HG02885 (cell line): ENCODE measurements around the gene TAS1R1.
"Not testable (repeated sequence)": the region's sequence is repeated elsewhere in the genome, so short reads cannot be mapped to it uniquely, and the experiment has no call there.

Experiments
- ATAC-seq: cut with Tn5 transposase; IDR thresholded peaks from one replicate; pipeline ENCODE4 v1.9.1; 2021; ENCODE audit warnings: mild to moderate bottlenecking; ENCODE audit not compliant: unreplicated experiment, poor library complexity

The TAS1R1 gene

GRCh38 chr1:6519935-6520671 is 35.0 kb upstream of the TAS1R1 start:
- ATAC-seq, result no peak

DNA sequence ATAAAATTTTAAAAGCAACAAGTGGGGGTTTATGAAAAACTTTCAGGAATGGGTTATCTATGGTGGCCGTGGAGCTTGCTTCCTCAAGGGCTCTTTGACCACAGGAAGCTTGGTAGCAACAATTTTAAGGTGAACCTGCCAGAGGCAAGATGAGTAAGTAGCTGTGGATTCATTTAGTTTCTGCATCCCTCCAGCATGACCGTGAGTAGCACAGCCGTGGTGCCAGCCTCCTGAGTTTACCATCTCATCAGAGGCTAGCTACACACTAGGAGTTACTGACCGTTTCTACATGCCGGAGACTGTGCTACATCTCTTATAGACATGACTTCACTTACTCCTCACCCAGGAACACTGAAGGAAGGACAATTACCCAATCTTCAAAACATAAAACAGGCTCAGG is 33.6 kb upstream of the TAS1R1 start:
- no peak for ATAC-seq

DNA sequence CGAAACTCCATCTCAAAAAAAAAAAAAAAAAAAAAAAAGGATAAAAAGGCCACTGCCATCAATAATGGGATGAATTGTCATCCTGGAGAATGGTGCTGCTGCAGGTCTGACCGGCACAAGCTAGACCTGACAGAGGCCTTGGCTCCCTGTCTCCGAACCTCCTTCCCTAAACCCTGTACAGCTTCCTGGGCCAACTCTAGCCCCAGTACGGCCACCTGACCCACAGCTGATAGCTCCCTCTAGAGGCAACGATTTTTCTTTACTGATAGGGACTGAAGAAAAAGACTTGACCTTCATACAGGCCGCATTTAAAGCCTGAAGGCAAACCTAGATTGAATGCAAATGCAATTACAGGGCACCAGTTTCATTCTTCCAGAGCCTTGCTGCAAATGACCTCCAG is 31.5 kb upstream of the TAS1R1 start:
- ATAC-seq, result no peak

GRCh38 chr1:6526316-6526715 is 28.8 kb upstream of the TAS1R1 start:
- ATAC-seq, result no peak

DNA sequence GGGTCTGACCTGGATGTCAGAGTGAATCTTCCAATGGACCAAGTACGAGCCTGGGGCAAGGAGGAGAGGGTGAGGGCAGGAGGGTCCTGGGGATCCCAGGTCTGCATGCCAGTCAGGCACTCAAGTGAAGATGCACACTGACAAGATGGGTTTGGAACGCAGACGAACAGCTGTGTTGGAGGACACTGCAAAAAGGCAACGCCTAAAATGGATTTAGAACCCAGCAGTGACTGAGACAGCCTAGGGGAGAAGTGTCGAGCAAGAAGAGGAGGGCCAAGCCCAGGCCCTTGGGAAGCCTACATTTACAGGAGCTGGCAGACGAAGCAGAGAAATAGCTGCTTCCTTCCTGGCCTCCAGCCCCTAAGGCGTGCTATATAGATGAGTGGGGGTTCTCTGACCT is 26.6 kb upstream of the TAS1R1 start:
- ATAC-seq, result no peak

DNA sequence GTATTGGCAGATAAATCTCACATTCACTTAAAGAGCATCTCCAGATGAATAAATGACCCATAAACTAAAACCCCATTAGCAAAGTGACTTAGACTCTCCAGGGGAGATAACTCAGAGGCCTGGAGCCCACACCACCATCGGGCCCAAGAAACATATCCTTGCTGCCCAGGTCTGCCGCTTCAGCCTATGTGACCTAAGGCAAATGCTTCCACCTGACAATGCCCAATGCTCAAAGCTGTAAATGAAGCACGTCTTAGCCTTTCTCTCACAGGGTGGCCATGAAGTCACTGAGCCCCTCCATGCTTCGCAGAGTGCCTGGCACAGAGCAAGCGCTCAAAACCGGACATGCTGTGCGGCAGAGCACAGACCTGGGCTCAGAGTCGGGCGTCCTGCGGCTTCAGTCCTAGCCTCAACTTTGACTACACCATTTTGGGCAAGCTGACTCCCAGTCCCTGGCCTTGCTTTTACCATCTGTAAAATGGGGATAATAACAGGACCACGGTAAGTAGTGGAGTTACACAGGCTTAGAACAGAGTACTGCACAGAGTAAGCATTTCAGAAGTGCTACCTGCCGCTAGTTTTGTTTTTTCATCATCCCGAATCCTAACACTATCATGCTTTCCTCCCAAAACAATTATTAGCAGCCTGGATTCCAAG is 24.5 kb upstream of the TAS1R1 start:
- ATAC-seq, result no peak

DNA sequence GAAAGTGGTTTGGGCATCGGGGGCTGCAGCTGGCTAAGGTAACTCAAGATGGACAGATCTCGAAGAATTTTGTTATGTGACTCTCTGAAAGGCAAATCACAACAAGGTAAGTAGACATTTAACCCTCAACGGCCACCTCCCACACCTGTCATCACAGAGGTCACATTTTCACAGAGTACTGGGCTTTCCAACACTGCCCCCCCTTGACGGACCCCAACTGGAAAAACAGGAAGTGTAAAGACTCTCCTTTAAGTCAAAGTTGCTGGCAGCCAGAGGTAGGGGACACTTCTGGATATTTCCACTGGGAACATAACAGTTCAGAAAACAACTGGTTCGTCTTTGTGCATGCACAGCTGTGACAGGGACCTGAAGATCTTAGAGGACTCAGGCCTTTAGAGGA is 23.1 kb upstream of the TAS1R1 start:
- no peak for ATAC-seq

- no peak for ATAC-seq
Observed at GRCh38 chr1:6534248-6534822, 20.8 kb upstream of the TAS1R1 start.

DNA sequence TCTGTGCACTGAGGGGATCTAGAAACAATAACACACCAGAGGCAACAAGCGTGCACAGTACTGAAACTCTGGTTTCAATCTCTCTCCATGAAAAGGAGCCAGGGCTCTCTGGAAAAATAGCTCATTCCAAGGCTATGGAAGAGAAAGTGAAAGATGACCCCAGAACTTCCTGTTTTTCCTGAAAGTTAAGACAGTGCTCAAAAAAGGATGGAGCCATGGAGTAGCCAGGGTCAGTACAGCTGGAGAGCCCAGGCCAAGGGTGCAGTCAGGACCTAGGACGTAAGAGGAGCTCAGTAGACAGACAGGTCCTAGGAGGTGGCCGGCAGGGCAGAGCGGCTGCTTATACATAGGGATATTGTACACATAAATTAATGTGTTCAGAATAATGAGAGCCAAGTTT is 19.9 kb upstream of the TAS1R1 start:
- ATAC-seq, result no peak

DNA sequence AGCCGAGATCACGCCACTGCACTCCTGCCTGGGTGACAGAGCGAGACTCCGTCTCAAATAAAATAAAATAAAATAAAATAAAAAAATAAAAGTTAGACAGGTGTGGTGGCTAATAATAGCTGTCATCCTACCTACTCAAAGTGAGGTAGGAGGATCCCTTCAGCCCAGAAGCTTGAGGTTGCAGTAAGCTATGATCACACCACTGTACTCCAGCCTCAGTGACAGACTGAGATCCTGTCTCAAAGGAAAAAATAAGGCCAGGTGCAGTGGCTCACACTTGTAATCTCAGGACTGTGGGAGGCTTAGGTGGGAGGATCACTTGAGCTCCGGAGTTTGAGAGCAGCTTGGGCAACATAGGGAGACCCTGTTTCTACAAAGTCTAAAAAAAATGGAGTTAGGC is 18.8 kb upstream of the TAS1R1 start:
- ATAC-seq, result no peak

DNA sequence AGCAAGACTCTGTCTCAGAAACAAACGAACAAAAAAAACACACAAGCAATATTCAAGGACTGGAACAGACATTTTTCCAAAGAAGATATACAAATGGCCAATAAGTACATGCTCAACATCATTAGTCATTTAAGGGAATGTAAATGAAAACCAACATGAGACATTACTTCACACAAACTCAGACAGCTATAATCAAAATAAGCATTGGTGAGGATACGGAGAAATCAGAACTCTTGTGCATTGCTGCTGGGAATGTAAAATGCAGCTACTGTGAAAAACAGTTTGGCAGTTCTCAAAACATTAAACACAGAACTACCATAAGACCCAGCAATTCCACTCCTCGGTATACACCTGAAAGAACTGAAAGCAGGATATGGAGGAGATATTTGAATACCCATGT is 16.2 kb upstream of the TAS1R1 start:
- no peak for ATAC-seq

DNA sequence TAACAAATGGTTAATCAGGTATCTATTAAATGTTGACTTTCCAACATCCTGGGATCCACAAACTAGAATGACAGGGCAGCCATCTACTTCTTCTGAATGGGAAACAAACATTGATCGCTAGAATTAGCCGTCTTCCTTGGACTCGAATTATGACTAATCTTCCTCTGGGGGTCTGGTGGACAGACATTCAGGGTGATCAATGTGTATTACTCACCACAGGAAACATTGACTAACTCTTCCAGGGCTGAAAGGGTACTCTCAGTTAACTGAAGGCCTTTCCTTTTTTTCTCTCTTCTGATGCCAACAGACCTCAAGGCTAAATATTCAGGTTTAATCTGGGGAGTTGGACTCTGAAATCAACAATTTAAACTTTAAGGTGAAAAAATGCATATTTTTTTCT is 10.3 kb upstream of the TAS1R1 start:
- no peak for ATAC-seq

DNA sequence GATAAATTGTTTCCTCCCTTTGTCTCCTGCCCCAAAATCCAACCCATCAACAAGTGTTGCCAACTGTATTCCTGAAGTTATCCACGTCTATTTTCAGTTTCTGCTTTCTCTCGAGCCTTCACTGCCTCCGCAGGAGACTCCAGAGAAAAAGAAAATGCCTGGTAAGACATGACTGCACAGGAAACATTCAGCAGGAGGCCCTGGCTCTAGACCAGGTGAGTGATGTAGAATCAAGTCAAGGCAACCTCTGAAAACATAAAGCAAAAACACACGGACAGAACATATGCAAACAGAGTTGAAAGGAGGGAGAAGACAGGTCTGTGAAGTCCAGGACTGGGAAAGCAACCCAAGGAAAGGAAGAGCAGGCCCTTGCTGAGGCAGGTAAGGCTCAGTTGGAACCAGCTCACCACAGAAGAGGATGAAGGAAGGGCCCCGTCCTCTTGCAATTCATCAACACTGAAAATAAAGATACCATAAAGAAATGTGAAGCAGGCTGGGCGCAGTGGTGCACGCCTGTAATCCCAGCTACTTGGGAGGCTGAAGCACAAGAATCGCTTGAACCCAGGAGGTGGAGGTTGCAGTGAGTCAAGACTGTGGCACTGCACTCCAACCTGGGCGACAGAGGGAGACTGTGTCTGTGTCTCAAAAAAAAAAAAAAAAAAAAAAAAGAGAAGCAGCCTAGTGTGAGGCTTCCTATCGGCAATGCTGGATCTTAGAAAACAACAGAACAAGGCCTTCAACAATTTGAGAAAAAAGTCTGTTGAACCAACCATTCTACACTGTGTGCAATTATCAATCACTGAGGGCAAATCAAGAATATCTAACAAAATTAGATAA is 9.6 kb upstream of the TAS1R1 start:
- ATAC-seq, result no peak

GRCh38 chr1:6546326-6546725 is 8.8 kb upstream of the TAS1R1 start:
- no peak for ATAC-seq

- no peak for ATAC-seq
Observed at GRCh38 chr1:6547301-6547700, 7.8 kb upstream of the TAS1R1 start.

- ATAC-seq, result peak; percentile 95
Observed at GRCh38 chr1:6554031-6554906, 838 bp upstream of the TAS1R1 start, which contains the start of gene NOL9. Gene NOL9, minus strand, starts transcription at chr1:6554513. Its CDS starts 11 bp downstream, at chr1:6554502.

- ATAC-seq, result no peak
Observed at GRCh38 chr1:6557597-6557996, 2.5 kb downstream of the TAS1R1 start.

DNA sequence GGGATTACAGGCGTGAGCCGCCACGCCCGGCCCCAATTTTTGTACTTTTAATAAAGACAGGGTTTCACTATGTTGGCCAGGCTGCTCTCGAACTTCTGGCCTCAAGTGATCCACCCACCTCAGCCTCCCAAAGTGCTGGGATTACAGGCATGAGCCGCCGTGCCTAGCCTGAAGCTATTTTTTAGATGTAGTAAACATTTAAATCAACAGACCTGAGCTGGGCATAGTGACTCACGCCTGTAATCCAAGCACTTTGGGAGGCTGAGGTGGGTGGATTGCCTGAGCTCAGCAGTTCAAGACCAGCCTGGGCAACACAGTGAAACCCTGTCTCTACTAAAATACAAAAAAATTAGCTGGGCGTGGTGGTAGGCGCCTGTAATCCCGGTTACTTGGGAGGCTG is 4.1 kb downstream of the TAS1R1 start:
- not testable (repeated sequence) for ATAC-seq

DNA sequence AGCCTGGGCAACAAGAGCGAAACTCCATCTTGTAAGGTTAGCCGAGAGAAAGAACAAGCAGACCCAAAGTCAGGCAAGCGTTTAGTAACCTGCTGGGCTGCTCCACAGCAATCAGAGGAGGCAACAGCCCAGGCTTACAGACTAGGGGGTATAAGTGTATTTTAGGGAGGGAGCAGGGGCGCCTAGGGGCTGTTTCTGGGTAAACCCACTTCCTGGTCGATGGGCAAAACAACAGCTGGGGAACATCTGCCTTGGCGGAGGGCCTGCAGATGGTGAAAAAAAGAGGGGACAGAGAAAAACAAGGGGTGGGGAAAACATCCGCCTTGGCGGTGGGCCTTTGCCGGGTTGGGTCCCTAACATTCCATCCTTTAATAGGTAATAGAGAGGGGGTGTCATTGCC is 5.2 kb downstream of the TAS1R1 start:
- ATAC-seq, result no peak

- ATAC-seq, result no peak
Observed at GRCh38 chr1:6569033-6569432, 13.9 kb downstream of the TAS1R1 start.
